H1 (cell line): Measurements from ENCODE around the gene HMGCL. TPM values are rescaled to one million over a fixed set of nuclear protein-coding genes. Genes with fewer than 3 reads are reported as not detected.

Experiments used
- CBX5 ChIP-seq: fragments of 300-800, 300-1000 bp; sonication (generic); IDR thresholded peaks from 2 replicates; pipeline ENCODE4 v1.7.1; 2016; ENCODE audit warnings: antibody characterized with exemption, low read length, low read depth
- EP300 ChIP-seq, 2 experiments: IDR thresholded peaks; 1 replicate in 1 of 2; 2 replicates in 1 of 2; pipeline ENCODE4 v1.6.1; 2011 to 2012; ENCODE audit warnings: low read depth in 2 of 2, low read length in 2 of 2, mild to moderate bottlenecking in 2 of 2, borderline replicate concordance in 1 of 2, inconsistent platforms in 1 of 2, moderate library complexity in 1 of 2
- FOSL1 ChIP-seq: IDR thresholded peaks from 2 replicates; pipeline ENCODE4 v1.6.1; 2011; ENCODE audit warnings: mild to moderate bottlenecking, low read depth, low read length, moderate library complexity; ENCODE audit not compliant: insufficient read depth
- MAFK ChIP-seq: IDR thresholded peaks from 2 replicates; pipeline ENCODE4 v1.6.1; 2012; ENCODE audit warnings: low read depth, mild to moderate bottlenecking, improper control_type of control experiment, low read length
- polyA plus RNA-seq, 7 experiments: library from polyadenylated mRNA; depleted of rRNA in 3 of 7; stranded (reverse) in 5 of 7; unstranded in 2 of 7; fragments of >200 nt in 5 of 7; fragments of 200-250 nt in 2 of 7; gene quantifications; 1 replicate in 5 of 7; 2 replicates in 1 of 7; 4 replicates in 1 of 7; pipeline versions ENCODE4 v1.2.1 to v1.2.3, GENCODE V29; 2011 to 2013; ENCODE audit warnings: missing spikeins in 2 of 7, mixed read lengths in 2 of 7
- total RNA-seq: library from RNA; stranded (reverse); fragmentation: NEBNext Ultra II Directional; extraction: Animal tissue kit (Norgen Biotek cat#: 25700); gene quantifications from 2 replicates; pipeline ENCODE4 v1.2.1, GENCODE V29; 2021

The HMGCL gene
- total and polyA plus RNA-seq, 2 of the 8 experiments (the other 6 are each of a cell fraction or from before 2014, with no cell fraction given), result 13.7 to 19.5 TPM

GRCh38 chr1:23752909-23753308 lies 72.3 kb downstream of the HMGCL start (continued):
- TF ChIP-seq MAFK (no peak), EP300 (IDR thresholded peaks at IDR 0.05; ENCODE audit: borderline replicate concordance in 1 of 2, low read depth in 2 of 2, low read length in 2 of 2) (no peak), CBX5 (no peak), FOSL1 (no peak)

Other genes starting within 250 kb of the HMGCL start
- 1,426 and 1,499 TPM in 2 replicates for gene RPL11, start 133.6 kb downstream of the HMGCL start, total RNA-seq
- gene RPL11, start 133.6 kb downstream of the HMGCL start, polyA plus RNA-seq (2011; rRNA removed), result 760 and 1,192 TPM in 2 replicates
- gene ELOA, start 82.0 kb downstream of the HMGCL start, total RNA-seq, result 56.9 and 61.1 TPM in 2 replicates
- 12.3 and 15.7 TPM in 2 replicates for gene ELOA, start 82.0 kb downstream of the HMGCL start, polyA plus RNA-seq (2011; rRNA removed)
- 65.0 and 68.8 TPM in 2 replicates for gene PITHD1, start 47.0 kb downstream of the HMGCL start, total RNA-seq
- 50.4 and 67.4 TPM in 2 replicates for gene PITHD1, start 47.0 kb downstream of the HMGCL start, polyA plus RNA-seq (2011; rRNA removed)
- gene LYPLA2, start 34.3 kb downstream of the HMGCL start, total RNA-seq, result 138 and 152 TPM in 2 replicates
- 211 and 231 TPM in 2 replicates for gene LYPLA2, start 34.3 kb downstream of the HMGCL start, polyA plus RNA-seq (2011; rRNA removed)
- 26.0 and 29.9 TPM in 2 replicates for gene GALE, start 24.7 kb downstream of the HMGCL start, total RNA-seq
- gene GALE, start 24.7 kb downstream of the HMGCL start, polyA plus RNA-seq (2011; rRNA removed), result 33.9 and 36.1 TPM in 2 replicates
- 6.4 and 7.1 TPM in 2 replicates for gene FUCA1, start 42.9 kb upstream of the HMGCL start, total RNA-seq
- 4.0 and 5.9 TPM in 2 replicates for gene FUCA1, start 42.9 kb upstream of the HMGCL start, polyA plus RNA-seq (2011; rRNA removed)
- gene CNR2, start 87.9 kb upstream of the HMGCL start, total RNA-seq, result not detected in 2 replicates
- not detected in 2 replicates for gene CNR2, start 87.9 kb upstream of the HMGCL start, polyA plus RNA-seq (2011; rRNA removed)
- 139 and 147 TPM in 2 replicates for gene PNRC2, start 134.4 kb upstream of the HMGCL start, total RNA-seq
- 57.5 and 84.0 TPM in 2 replicates for gene PNRC2, start 134.4 kb upstream of the HMGCL start, polyA plus RNA-seq (2011; rRNA removed)
- gene SRSF10, start 154.9 kb upstream of the HMGCL start, total RNA-seq, result 194 TPM in 2 replicates
- 155 and 164 TPM in 2 replicates for gene SRSF10, start 154.9 kb upstream of the HMGCL start, polyA plus RNA-seq (2011; rRNA removed)